Measurements from ENCODE around the gene GJA1. TPM values are rescaled to one million over a fixed set of nuclear protein-coding genes. Genes with fewer than 3 reads are reported as not detected.
"Not testable (repeated sequence)": the region's sequence is repeated elsewhere in the genome, so short reads cannot be mapped to it uniquely, and the experiment has no call there.

Gene GJA1
- polyA plus RNA-seq, 1 donor: 90.3 TPM

- DNase-seq; H3K4me3 ChIP-seq (ENCODE audit: low read length); H3K4me1 ChIP-seq (ENCODE audit: control insufficient read depth, insufficient read depth, low read length); H3K27me3 ChIP-seq (ENCODE audit: control insufficient read depth, insufficient read depth, low read length); H3K27ac ChIP-seq (ENCODE audit: low read length); H3K9me3 ChIP-seq (ENCODE audit: control insufficient read depth, low read depth, low read length): not testable (repeated sequence)
- WGBS (ENCODE audit: insufficient coverage, low lambda C conversion rate): no CpG with 5 or more reads among the region's 7 CpGs
- peaks cover 15% of the 10 kb centered on the region for H3K36me3 ChIP-seq (ENCODE audit: control insufficient read depth, insufficient read depth, low read length)
These were observed 12.3 kb downstream of the GJA1 start for GRCh38 chr6:121447746-121448145.

GRCh38 chr6:121448528-121448927 is 13.1 kb downstream of the GJA1 start:
- not testable (repeated sequence) for H3K27ac ChIP-seq (ENCODE audit: low read length); H3K9me3 ChIP-seq (ENCODE audit: control insufficient read depth, low read depth, low read length); DNase-seq; H3K27me3 ChIP-seq (ENCODE audit: control insufficient read depth, insufficient read depth, low read length); H3K4me3 ChIP-seq (ENCODE audit: low read length); H3K4me1 ChIP-seq (ENCODE audit: control insufficient read depth, insufficient read depth, low read length)
- 93% methylated on average over 1 of the region's 2 CpGs for WGBS (ENCODE audit: insufficient coverage, low lambda C conversion rate)
- peaks cover 15% of the 10 kb centered on the region for H3K36me3 ChIP-seq (ENCODE audit: control insufficient read depth, insufficient read depth, low read length)

GRCh38 chr6:121449331-121449730 is 13.9 kb downstream of the GJA1 start:
- DNase-seq: no peak
- Histone ChIP-seq H3K27me3 (ENCODE audit: control insufficient read depth, insufficient read depth, low read length) (no peaks in the 10 kb centered on the region), H3K4me3 (ENCODE audit: low read length) (no peak overlapping the region), H3K27ac (ENCODE audit: low read length) (no peak overlapping the region), H3K4me1 (ENCODE audit: control insufficient read depth, insufficient read depth, low read length) (no peaks in the 10 kb centered on the region), H3K36me3 (ENCODE audit: control insufficient read depth, insufficient read depth, low read length) (peaks cover 15% of the 10 kb centered on the region), H3K9me3 (ENCODE audit: control insufficient read depth, low read depth, low read length) (no peaks in the 10 kb centered on the region)
- no CpG with 5 or more reads among the region's 1 CpG for WGBS (ENCODE audit: insufficient coverage, low lambda C conversion rate)

GRCh38 chr6:121450242-121450641 is 14.8 kb downstream of the GJA1 start:
- DNase-seq: no peak
- Histone ChIP-seq H3K4me1 (ENCODE audit: control insufficient read depth, insufficient read depth, low read length) (no peaks in the 10 kb centered on the region), H3K27ac (ENCODE audit: low read length) (no peak overlapping the region), H3K9me3 (ENCODE audit: control insufficient read depth, low read depth, low read length) (no peaks in the 10 kb centered on the region), H3K27me3 (ENCODE audit: control insufficient read depth, insufficient read depth, low read length) (no peaks in the 10 kb centered on the region), H3K4me3 (ENCODE audit: low read length) (no peak overlapping the region), H3K36me3 (ENCODE audit: control insufficient read depth, insufficient read depth, low read length) (peaks cover 15% of the 10 kb centered on the region)
- 83% methylated on average over 1 of the region's 11 CpGs for WGBS (ENCODE audit: insufficient coverage, low lambda C conversion rate)

- Histone ChIP-seq H3K36me3 (ENCODE audit: control insufficient read depth, insufficient read depth, low read length) (peaks cover 15% of the 10 kb centered on the region), H3K9me3 (ENCODE audit: control insufficient read depth, low read depth, low read length) (no peaks in the 10 kb centered on the region), H3K4me1 (ENCODE audit: control insufficient read depth, insufficient read depth, low read length) (no peaks in the 10 kb centered on the region), H3K4me3 (ENCODE audit: low read length) (no peak overlapping the region), H3K27me3 (ENCODE audit: control insufficient read depth, insufficient read depth, low read length) (no peaks in the 10 kb centered on the region), H3K27ac (ENCODE audit: low read length) (no peak overlapping the region)
- no peak for DNase-seq
These were observed 15.8 kb downstream of the GJA1 start for GRCh38 chr6:121451250-121451649.

GRCh38 chr6:121453191-121453590 is 17.7 kb downstream of the GJA1 start:
- no peak overlapping the region for H3K27ac ChIP-seq (ENCODE audit: low read length)
- WGBS (ENCODE audit: insufficient coverage, low lambda C conversion rate): 100% methylated on average over 3 of the region's 5 CpGs
- H3K9me3 ChIP-seq (ENCODE audit: control insufficient read depth, low read depth, low read length): no peaks in the 10 kb centered on the region
- H3K4me1 ChIP-seq (ENCODE audit: control insufficient read depth, insufficient read depth, low read length): no peaks in the 10 kb centered on the region
- H3K36me3 ChIP-seq (ENCODE audit: control insufficient read depth, insufficient read depth, low read length): no peaks in the 10 kb centered on the region
- H3K27me3 ChIP-seq (ENCODE audit: control insufficient read depth, insufficient read depth, low read length): no peaks in the 10 kb centered on the region
- no peak for DNase-seq
- no peak overlapping the region for H3K4me3 ChIP-seq (ENCODE audit: low read length)

- no peak overlapping the region for H3K4me3 ChIP-seq (ENCODE audit: low read length)
- H3K36me3 ChIP-seq (ENCODE audit: control insufficient read depth, insufficient read depth, low read length): no peaks in the 10 kb centered on the region
- no peak overlapping the region for H3K27ac ChIP-seq (ENCODE audit: low read length)
- H3K9me3 ChIP-seq (ENCODE audit: control insufficient read depth, low read depth, low read length): no peaks in the 10 kb centered on the region
- DNase-seq: no peak
- no CpG with 5 or more reads among the region's 2 CpGs for WGBS (ENCODE audit: insufficient coverage, low lambda C conversion rate)
- H3K4me1 ChIP-seq (ENCODE audit: control insufficient read depth, insufficient read depth, low read length): no peaks in the 10 kb centered on the region
- no peaks in the 10 kb centered on the region for H3K27me3 ChIP-seq (ENCODE audit: control insufficient read depth, insufficient read depth, low read length)
These were observed 24.7 kb downstream of the GJA1 start for GRCh38 chr6:121460170-121460569.

GRCh38 chr6:121463087-121463486 is 27.6 kb downstream of the GJA1 start:
- H3K4me1 ChIP-seq (ENCODE audit: control insufficient read depth, insufficient read depth, low read length): no peaks in the 10 kb centered on the region
- no peak overlapping the region for H3K4me3 ChIP-seq (ENCODE audit: low read length)
- 93% methylated on average over 1 of the region's 3 CpGs for WGBS (ENCODE audit: insufficient coverage, low lambda C conversion rate)
- H3K27ac ChIP-seq (ENCODE audit: low read length): no peak overlapping the region
- no peaks in the 10 kb centered on the region for H3K36me3 ChIP-seq (ENCODE audit: control insufficient read depth, insufficient read depth, low read length)
- no peak for DNase-seq
- no peaks in the 10 kb centered on the region for H3K9me3 ChIP-seq (ENCODE audit: control insufficient read depth, low read depth, low read length)
- H3K27me3 ChIP-seq (ENCODE audit: control insufficient read depth, insufficient read depth, low read length): no peaks in the 10 kb centered on the region

- Histone ChIP-seq H3K4me1 (ENCODE audit: control insufficient read depth, insufficient read depth, low read length) (no peaks in the 10 kb centered on the region), H3K36me3 (ENCODE audit: control insufficient read depth, insufficient read depth, low read length) (no peaks in the 10 kb centered on the region), H3K4me3 (ENCODE audit: low read length) (no peak overlapping the region), H3K27me3 (ENCODE audit: control insufficient read depth, insufficient read depth, low read length) (no peaks in the 10 kb centered on the region), H3K27ac (ENCODE audit: low read length) (no peak overlapping the region), H3K9me3 (ENCODE audit: control insufficient read depth, low read depth, low read length) (no peaks in the 10 kb centered on the region)
- 100% methylated on average over 2 of the region's 6 CpGs for WGBS (ENCODE audit: insufficient coverage, low lambda C conversion rate)
- DNase-seq: no peak
These were observed 29.7 kb downstream of the GJA1 start for GRCh38 chr6:121465101-121465500.

GRCh38 chr6:121479486-121480098 is 44.1 kb downstream of the GJA1 start:
- Histone ChIP-seq H3K27ac (ENCODE audit: low read length) (no peak overlapping the region), H3K36me3 (ENCODE audit: control insufficient read depth, insufficient read depth, low read length) (no peaks in the 10 kb centered on the region), H3K9me3 (ENCODE audit: control insufficient read depth, low read depth, low read length) (no peaks in the 10 kb centered on the region), H3K27me3 (ENCODE audit: control insufficient read depth, insufficient read depth, low read length) (no peaks in the 10 kb centered on the region), H3K4me1 (ENCODE audit: control insufficient read depth, insufficient read depth, low read length) (no peaks in the 10 kb centered on the region), H3K4me3 (ENCODE audit: low read length) (no peak overlapping the region)
- WGBS (ENCODE audit: insufficient coverage, low lambda C conversion rate): 97% methylated on average over 6 of the region's 21 CpGs
- no peak for DNase-seq

GRCh38 chr6:121480099-121480713 is 44.8 kb downstream of the GJA1 start:
- DNase-seq: no peak
- Histone ChIP-seq H3K36me3 (ENCODE audit: control insufficient read depth, insufficient read depth, low read length) (no peaks in the 10 kb centered on the region), H3K9me3 (ENCODE audit: control insufficient read depth, low read depth, low read length) (no peaks in the 10 kb centered on the region), H3K4me1 (ENCODE audit: control insufficient read depth, insufficient read depth, low read length) (no peaks in the 10 kb centered on the region), H3K4me3 (ENCODE audit: low read length) (no peak overlapping the region), H3K27ac (ENCODE audit: low read length) (no peak overlapping the region), H3K27me3 (ENCODE audit: control insufficient read depth, insufficient read depth, low read length) (no peaks in the 10 kb centered on the region)
- 85% methylated on average over 8 of the region's 18 CpGs for WGBS (ENCODE audit: insufficient coverage, low lambda C conversion rate)

All from large intestine (tissue), 3 donors.